PFSK-1 (cell line): Measurements from ENCODE around the gene UBE3B.

ENCODE experiments used
- FOXP2 ChIP-seq: optimal IDR thresholded peaks from 2 replicates; pipeline ENCODE3; 2011; ENCODE audit warnings: borderline replicate concordance, control low read depth, inconsistent platforms; ENCODE audit not compliant: insufficient read depth; ENCODE audit errors: extremely low read length, extremely low read depth
- POLR2AphosphoS5 ChIP-seq: IDR thresholded peaks from 2 replicates; pipeline ENCODE4 v1.6.1; 2012; ENCODE audit warnings: low read depth, mild to moderate bottlenecking, control low read depth, low read length, moderate library complexity
- SIN3A ChIP-seq: IDR thresholded peaks from 2 replicates; pipeline ENCODE4 v1.6.1; 2012; ENCODE audit warnings: mild to moderate bottlenecking, low read length, moderate library complexity, borderline replicate concordance; ENCODE audit not compliant: insufficient read depth
- TAF1 ChIP-seq: IDR thresholded peaks from 2 replicates; pipeline ENCODE4 v1.6.1; 2012; ENCODE audit warnings: low read length, control low read depth, borderline replicate concordance; ENCODE audit not compliant: insufficient read depth
- TF ChIP-seq, protein P1 (sequence below), 2 experiments: IDR thresholded peaks; 2 replicates each; pipeline versions ENCODE4 v1.6.1 to v1.8.0; 2011 to 2012; ENCODE audit warnings: low read depth in 2 of 2, low read length in 2 of 2, control low read depth in 1 of 2, inconsistent platforms in 1 of 2, mild to moderate bottlenecking in 1 of 2, moderate library complexity in 1 of 2; ENCODE audit not compliant: insufficient read depth in 1 of 2

Gene UBE3B

DNA sequence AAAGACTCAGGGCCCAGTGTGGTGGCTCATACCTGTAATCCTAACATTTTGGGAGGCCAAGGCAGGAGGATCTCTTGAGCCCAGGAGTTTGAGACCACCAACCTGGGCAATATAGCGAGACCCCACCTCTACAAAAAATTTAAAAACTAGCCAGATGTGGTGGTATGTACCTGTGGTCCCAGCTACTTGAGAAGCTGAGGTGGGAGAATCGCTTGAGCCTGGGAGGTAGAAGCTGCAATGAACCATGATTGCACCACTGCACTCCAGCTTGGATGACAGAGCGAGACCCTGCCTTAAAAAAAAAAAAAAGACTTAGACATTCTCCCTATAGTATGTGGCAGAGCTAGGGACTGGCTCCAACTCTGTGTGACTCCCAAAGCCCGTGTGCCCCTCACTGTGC lies 2.9 kb downstream of the UBE3B start:
- TF ChIP-seq TAF1 = no peak
- TF ChIP-seq, protein P1, sequence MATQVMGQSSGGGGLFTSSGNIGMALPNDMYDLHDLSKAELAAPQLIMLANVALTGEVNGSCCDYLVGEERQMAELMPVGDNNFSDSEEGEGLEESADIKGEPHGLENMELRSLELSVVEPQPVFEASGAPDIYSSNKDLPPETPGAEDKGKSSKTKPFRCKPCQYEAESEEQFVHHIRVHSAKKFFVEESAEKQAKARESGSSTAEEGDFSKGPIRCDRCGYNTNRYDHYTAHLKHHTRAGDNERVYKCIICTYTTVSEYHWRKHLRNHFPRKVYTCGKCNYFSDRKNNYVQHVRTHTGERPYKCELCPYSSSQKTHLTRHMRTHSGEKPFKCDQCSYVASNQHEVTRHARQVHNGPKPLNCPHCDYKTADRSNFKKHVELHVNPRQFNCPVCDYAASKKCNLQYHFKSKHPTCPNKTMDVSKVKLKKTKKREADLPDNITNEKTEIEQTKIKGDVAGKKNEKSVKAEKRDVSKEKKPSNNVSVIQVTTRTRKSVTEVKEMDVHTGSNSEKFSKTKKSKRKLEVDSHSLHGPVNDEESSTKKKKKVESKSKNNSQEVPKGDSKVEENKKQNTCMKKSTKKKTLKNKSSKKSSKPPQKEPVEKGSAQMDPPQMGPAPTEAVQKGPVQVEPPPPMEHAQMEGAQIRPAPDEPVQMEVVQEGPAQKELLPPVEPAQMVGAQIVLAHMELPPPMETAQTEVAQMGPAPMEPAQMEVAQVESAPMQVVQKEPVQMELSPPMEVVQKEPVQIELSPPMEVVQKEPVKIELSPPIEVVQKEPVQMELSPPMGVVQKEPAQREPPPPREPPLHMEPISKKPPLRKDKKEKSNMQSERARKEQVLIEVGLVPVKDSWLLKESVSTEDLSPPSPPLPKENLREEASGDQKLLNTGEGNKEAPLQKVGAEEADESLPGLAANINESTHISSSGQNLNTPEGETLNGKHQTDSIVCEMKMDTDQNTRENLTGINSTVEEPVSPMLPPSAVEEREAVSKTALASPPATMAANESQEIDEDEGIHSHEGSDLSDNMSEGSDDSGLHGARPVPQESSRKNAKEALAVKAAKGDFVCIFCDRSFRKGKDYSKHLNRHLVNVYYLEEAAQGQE (IDR thresholded peaks at IDR 0.05; ENCODE audit: insufficient read depth in 1 of 2, low read depth in 2 of 2, low read length in 2 of 2) = no peak
- no peak for TF ChIP-seq POLR2AphosphoS5
- no peak for TF ChIP-seq FOXP2
- TF ChIP-seq SIN3A = no peak

DNA sequence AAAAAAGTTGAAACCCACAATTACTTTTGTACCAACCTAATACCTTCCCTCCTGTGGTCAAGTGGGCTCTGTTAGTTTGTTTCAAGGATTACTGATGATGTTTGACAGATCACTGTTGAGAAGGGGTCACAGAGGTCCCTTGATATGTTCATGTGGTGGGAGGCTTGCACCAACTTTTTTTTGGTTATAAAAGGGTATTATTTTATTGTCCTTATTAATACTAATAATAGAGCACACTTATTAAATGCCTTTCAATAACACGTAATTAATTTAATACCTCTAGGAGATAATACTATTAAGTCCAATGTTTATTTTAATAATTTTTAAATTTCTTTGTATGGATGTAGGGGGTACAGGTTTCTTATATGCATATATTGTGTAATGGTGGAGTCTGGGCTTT lies 4.4 kb downstream of the UBE3B start:
- TF ChIP-seq, protein P1 (IDR thresholded peaks at IDR 0.05; ENCODE audit: insufficient read depth in 1 of 2, low read depth in 2 of 2, low read length in 2 of 2) = no peak
- TF ChIP-seq FOXP2 (no peak), TAF1 (no peak), SIN3A (no peak), POLR2AphosphoS5 (no peak)

DNA sequence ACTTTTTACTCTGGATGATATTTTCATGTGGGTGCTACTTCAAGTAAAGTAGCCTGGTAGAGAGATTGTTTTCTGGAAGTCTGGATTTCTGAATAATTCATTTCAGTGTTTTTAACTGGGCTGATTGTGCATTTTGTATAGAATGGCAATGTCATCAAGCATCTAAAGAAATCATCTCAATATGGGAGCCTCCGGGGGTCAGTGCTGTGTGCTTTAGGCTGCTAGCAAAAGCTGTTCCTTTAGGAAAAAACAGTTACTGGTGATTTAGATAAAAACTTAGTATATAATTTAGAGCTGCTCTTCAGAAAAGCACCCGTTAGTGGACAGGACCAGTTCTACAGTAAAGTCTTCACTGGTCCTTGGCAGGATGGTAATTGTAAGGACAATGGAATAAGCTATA lies 5.1 kb downstream of the UBE3B start:
- TF ChIP-seq SIN3A = no peak
- TF ChIP-seq, protein P1 (IDR thresholded peaks at IDR 0.05; ENCODE audit: insufficient read depth in 1 of 2, low read depth in 2 of 2, low read length in 2 of 2) = no peak
- no peak for TF ChIP-seq TAF1
- no peak for TF ChIP-seq FOXP2
- no peak for TF ChIP-seq POLR2AphosphoS5

DNA sequence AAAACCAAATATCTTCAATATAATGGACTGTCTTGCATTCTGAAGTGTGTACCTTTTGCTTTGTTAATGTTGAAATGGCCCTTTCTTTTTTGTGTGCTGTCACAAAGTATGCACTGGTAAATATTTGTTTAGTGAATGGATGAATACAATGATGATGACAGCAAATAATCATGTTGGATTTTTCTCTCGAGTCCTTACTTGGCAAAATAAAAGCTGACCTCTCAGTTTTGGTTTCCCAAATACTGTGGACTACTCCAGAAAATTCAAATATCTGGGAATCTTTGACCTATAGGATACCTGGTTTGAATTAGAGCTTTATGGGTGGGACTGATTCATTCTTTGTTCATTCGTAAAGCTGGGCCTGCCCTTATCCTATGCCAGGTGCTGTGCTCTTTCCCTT lies 5.5 kb downstream of the UBE3B start:
- TF ChIP-seq TAF1 = no peak
- TF ChIP-seq SIN3A = no peak
- TF ChIP-seq, protein P1 (IDR thresholded peaks at IDR 0.05; ENCODE audit: insufficient read depth in 1 of 2, low read depth in 2 of 2, low read length in 2 of 2) = no peak

DNA sequence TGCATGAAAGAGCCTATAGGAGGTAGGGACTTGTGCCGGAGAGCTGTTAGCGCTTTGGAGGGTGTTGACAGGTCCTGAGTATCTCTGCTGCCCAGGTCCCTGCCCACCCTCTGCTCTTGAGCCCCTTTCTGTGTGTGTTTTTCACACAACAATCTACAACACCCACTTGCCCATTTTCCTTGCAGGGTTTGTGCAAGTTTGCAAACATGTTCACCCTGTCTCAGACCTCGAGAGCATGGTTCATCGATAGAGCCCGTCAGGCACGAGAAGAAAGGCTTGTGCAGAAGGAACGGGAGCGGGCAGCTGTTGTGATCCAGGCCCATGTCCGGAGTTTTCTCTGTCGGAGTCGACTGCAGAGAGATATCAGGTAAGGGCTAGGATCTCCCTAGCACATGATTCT lies 5.9 kb downstream of the UBE3B start:
- TF ChIP-seq, protein P1 (IDR thresholded peaks at IDR 0.05; ENCODE audit: insufficient read depth in 1 of 2, low read depth in 2 of 2, low read length in 2 of 2) = no peak
- no peak for TF ChIP-seq POLR2AphosphoS5
- no peak for TF ChIP-seq TAF1
- TF ChIP-seq FOXP2 = no peak
- TF ChIP-seq SIN3A = no peak
